Activated CD8-positive, alpha-beta memory T cell treated with anti-CD3 and anti-CD28 coated beads for 24 hours (primary cell): ENCODE results near the gene ACVR1C.

Experiments used
- DNase-seq: peaks from one replicate; pipeline ENCODE4 v3.0.0-alpha.2; 2020

Gene ACVR1C

DNA sequence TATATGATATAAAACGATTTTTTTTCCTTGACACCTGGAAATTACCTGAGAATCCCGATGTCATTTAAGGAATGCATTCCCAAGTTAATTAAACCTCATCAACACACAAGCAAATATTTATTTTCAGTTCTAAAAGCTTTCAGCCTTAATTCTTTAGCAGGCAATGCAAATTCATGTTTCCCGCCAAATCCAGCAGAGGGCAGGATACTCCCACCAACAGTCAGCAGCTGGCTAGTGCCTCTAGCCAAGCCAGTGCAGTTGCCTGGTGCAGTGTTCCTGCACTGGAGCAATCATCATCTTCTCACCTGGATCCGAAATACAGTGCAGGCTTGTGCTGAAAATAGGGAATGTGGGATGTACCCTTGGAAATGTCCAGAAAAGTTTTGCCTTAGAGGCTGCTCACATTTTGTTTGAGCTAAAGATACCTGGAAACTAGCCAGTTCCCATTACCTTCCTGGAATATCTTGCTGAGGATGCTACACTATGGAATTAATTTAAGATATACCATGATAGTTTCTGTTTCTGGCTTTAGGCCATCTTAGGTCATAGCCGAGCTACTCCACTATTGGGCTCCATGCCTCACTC lies 136.4 kb downstream of the ACVR1C start:
- DNase-seq = peak; percentile 80

- DNase-seq = no peak
Measured at GRCh38 chr2:157489983-157490382, 138.7 kb downstream of the ACVR1C start.

DNA sequence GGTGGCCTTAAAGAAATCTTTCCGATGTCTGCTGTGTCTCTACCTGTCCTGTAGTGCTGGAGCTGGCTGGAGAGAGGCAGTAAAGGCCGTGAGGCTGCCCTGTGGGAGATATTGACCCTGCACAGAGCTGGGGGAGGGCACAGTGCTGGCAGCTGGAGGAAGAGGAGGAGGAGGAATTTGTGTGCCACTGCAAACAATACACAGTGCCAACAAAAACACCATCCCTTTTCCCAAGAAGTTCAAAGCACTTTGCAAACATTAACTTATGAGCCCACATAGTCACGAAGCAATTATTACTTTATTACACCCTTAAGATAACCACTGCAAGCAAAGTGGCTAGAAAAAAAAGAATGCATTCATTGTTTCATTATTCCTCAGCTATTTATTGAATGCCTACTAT lies 139.8 kb downstream of the ACVR1C start:
- no peak for DNase-seq

DNA sequence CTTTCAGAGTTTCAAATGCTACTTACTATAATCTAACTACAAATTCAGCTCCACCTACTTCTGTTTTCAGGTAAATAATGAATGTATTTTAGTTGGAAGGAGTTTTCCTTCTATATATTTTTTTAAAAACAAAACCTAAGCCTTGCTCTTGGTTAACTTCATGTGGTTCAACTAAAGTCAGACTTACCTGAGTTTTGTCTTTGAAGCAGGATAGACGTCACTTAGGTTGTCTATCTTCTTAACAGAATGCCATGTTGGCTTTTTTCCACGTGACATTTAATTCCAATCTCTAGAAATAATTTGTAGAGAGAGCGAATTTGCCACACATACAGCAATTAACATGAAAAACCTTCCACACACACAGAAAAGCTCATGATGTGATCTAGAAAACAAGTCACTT lies 140.9 kb downstream of the ACVR1C start:
- no peak for DNase-seq

DNA sequence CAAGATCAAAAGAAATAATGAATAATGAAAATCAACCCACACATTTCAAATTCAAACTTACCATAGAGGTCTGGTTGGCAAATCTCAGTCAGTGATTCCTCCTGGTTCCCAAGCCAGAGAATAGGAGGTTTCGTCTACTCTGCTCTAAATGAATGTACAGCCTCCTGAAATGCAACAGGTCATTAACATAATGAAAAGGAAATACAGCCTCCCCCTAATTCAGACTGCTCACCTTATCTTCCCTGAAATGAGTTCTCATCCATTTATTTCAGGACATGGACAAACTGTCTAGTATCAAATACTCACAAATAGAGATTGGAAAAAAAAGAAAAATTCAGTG lies 141.4 kb downstream of the ACVR1C start:
- no peak for DNase-seq

DNA sequence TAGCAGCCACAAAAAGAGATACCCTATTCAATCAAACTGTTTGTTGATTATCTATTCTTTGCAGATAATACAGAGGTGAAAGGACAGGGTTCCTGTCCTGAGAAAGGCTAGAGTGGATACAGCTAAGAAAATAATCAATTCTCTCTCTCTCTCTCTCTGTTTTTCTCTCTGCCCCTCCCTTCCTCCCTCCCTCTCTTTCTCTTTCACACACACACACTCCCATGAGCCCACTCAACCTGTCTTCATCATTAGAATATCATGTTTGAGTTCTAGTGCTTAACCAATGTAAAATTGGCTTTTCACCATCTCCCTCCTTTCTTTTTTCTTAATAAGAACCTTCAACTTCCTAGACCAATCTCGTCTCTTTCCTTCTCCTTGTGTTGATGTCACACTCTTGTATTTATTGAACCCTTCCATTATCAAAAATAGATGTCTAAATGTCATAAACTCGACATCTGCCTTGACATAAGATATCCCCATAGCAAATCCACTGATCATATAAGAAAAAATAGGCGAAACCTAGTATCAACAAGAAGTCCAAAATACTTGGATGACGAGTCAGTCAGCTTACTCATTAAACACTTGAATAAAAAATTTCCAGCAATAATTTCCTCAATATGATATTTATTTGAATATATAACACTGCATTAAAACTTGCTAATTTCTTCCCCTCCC lies 141.9 kb downstream of the ACVR1C start:
- DNase-seq = no peak

GRCh38 chr2:157480182-157480961 lies 148.3 kb downstream of the ACVR1C start:
- DNase-seq = peak; percentile 74

- no peak for DNase-seq
Measured at GRCh38 chr2:157479081-157480027, 149.3 kb downstream of the ACVR1C start.

DNA sequence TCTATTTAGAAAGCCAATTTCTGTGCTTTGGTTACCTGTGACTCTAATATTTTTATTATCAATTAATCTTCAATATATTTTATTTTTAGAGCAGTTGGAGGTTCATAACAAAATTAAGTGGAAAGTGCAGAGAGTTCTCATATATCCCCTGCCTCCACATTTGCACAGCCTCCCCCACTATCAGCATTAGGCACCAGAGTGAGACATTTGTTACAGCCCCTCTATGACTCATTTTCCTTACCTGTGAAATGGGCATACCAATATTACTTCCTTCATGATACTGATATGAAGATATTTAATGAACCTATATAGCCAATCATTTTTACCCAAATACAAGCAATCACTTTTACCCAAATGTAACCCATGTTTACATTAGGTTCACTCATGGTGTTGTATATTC lies 150.7 kb downstream of the ACVR1C start:
- no peak for DNase-seq

- DNase-seq = no peak
Measured at GRCh38 chr2:157476953-157477709, 151.5 kb downstream of the ACVR1C start.
